GM23338 (cell line): ENCODE results near the gene ZMYM5. TPM values are rescaled to one million over a fixed set of nuclear protein-coding genes. Genes with fewer than 3 reads are reported as not detected.

Experiments
- ATAC-seq: fragments of 200-7000 bp; cut with Tn5 transposase; 3 replicates; pipeline ENCODE4 v1.9.1; 2020
- DNase-seq: peaks from one replicate; pipeline ENCODE4 v3.0.0-alpha.2; 2015; ENCODE audit warnings: low spot score
- H2AFZ ChIP-seq: fragments of 200-600 bp; sonication (generic); 2 replicates; pipeline ENCODE4 v1.8.0; 2016; ENCODE audit warnings: antibody characterized with exemption, mild to moderate bottlenecking, moderate library complexity
- H3F3A ChIP-seq: fragments of 200-600 bp; sonication (generic); replicated peaks from 2 replicates; pipeline ENCODE4 v1.8.0; 2017; ENCODE audit warnings: antibody characterized with exemption, mixed run types, low read depth
- H3K27ac ChIP-seq: fragments of 200-600 bp; sonication (generic); 2 replicates; pipeline ENCODE4 v1.6.1; 2016; ENCODE audit warnings: low read depth
- H3K27me3 ChIP-seq: fragments of 200-600 bp; sonication (generic); 2 replicates; pipeline ENCODE4 v1.8.0; 2016; ENCODE audit warnings: mild to moderate bottlenecking, mixed run types, moderate library complexity; ENCODE audit not compliant: insufficient read depth
- H3K36me3 ChIP-seq: fragments of 200-600 bp; sonication (generic); 2 replicates; pipeline ENCODE4 v1.8.0; 2016; ENCODE audit warnings: mild to moderate bottlenecking; ENCODE audit not compliant: insufficient read depth
- H3K4me1 ChIP-seq: fragments of 200-600 bp; sonication (generic); 2 replicates; pipeline ENCODE4 v1.8.0; 2016; ENCODE audit warnings: mild to moderate bottlenecking, moderate library complexity; ENCODE audit not compliant: insufficient read depth
- H3K4me2 ChIP-seq: fragments of 200-600 bp; sonication (generic); 2 replicates; pipeline ENCODE4 v1.7.1; 2017; ENCODE audit warnings: mixed run types
- H3K4me3 ChIP-seq: fragments of 200-600 bp; sonication (generic); 2 replicates; pipeline ENCODE4 v1.6.1; 2016; ENCODE audit warnings: mixed run types
- H3K79me2 ChIP-seq: fragments of 200-600 bp; sonication (generic); replicated peaks from 2 replicates; pipeline ENCODE4 v1.8.0; 2017; ENCODE audit warnings: mild to moderate bottlenecking; ENCODE audit not compliant: insufficient read depth
- H3K9me2 ChIP-seq: fragments of 200-600 bp; sonication (generic); 2 replicates; pipeline ENCODE4 v1.8.0; 2017; ENCODE audit not compliant: insufficient read depth
- H4K20me1 ChIP-seq: fragments of 200-600 bp; sonication (generic); replicated peaks from 2 replicates; pipeline ENCODE4 v1.8.0; 2017; ENCODE audit warnings: mild to moderate bottlenecking; ENCODE audit not compliant: insufficient read depth
- H3K27ac Mint-ChIP-seq: 2 replicates; pipeline ENCODE4 v1.8.0; 2020; ENCODE audit warnings: inconsistent platforms, mild to moderate bottlenecking, moderate library complexity, mixed read lengths
- H3K27me3 Mint-ChIP-seq: 3 replicates; pipeline ENCODE4 v1.8.0; 2022; ENCODE audit warnings: low read depth, mild to moderate bottlenecking, moderate library complexity, mixed read lengths, inconsistent platforms; ENCODE audit not compliant: insufficient read depth, poor library complexity
- H3K36me3 Mint-ChIP-seq: 3 replicates; pipeline ENCODE4 v1.8.0; 2021; ENCODE audit warnings: low read depth, mild to moderate bottlenecking, inconsistent platforms, moderate library complexity, mixed read lengths
- H3K4me1 Mint-ChIP-seq: 3 replicates; pipeline ENCODE4 v1.8.0; 2020; ENCODE audit warnings: mild to moderate bottlenecking, inconsistent platforms, mixed read lengths
- H3K4me3 Mint-ChIP-seq: 3 replicates; pipeline ENCODE4 v1.8.0; 2021; ENCODE audit warnings: moderate library complexity, mild to moderate bottlenecking, inconsistent platforms, mixed read lengths
- H3K9me3 Mint-ChIP-seq: 3 replicates; pipeline ENCODE4 v1.8.0; 2020; ENCODE audit warnings: moderate library complexity, mild to moderate bottlenecking, inconsistent platforms, mixed read lengths
- CREB1 ChIP-seq: fragments of 250-450 bp; sonication (Bioruptor Pico); IDR thresholded peaks from 2 replicates; pipeline ENCODE4 v1.5.0; 2020; ENCODE audit warnings: low read depth, mild to moderate bottlenecking, moderate library complexity
- CTCF ChIP-seq, 2 experiments: fragments of 200-600 bp in 1 of 2; sonication (generic) in 1 of 2; conservative IDR thresholded peaks; 2 replicates each; pipeline versions ENCODE4 v1.5.1 to v1.6.1; 2016 to 2017; ENCODE audit warnings: antibody characterized with exemption in 2 of 2, low read depth in 2 of 2, mild to moderate bottlenecking in 2 of 2, moderate library complexity in 1 of 2
- ETS1 ChIP-seq: IDR thresholded peaks from 2 replicates; pipeline ENCODE4 v1.6.1; 2016; ENCODE audit warnings: antibody characterized with exemption
- EZH2 ChIP-seq: fragments of 200-600 bp; sonication (generic); IDR thresholded peaks from one replicate; pipeline ENCODE4 v1.8.0; 2017; ENCODE audit warnings: antibody characterized with exemption, mild to moderate bottlenecking, low read depth; ENCODE audit not compliant: unreplicated experiment
- NANOG ChIP-seq: IDR thresholded peaks from 2 replicates; pipeline ENCODE4 v1.6.1; 2016; ENCODE audit warnings: antibody characterized with exemption, borderline replicate concordance
- POLR2AphosphoS5 ChIP-seq: IDR thresholded peaks from 2 replicates; pipeline ENCODE4 v1.6.1; 2016; ENCODE audit warnings: antibody characterized with exemption, low read depth
- REST ChIP-seq: IDR thresholded peaks from one replicate; pipeline ENCODE4 v1.6.1; 2018; ENCODE audit warnings: antibody characterized with exemption; ENCODE audit not compliant: unreplicated experiment
- STAT1 ChIP-seq: IDR thresholded peaks from one replicate; pipeline ENCODE4 v1.6.1; 2016; ENCODE audit warnings: antibody characterized with exemption; ENCODE audit not compliant: unreplicated experiment
- polyA plus RNA-seq: library from polyadenylated mRNA; unstranded; fragments of >200 nt; fragmentation: Nextera tagmentation; extraction: Ambion mirVana; gene quantifications from 2 replicates; pipeline ENCODE4 v1.2.1, GENCODE V29; 2016
- total RNA-seq: library from RNA; depleted of rRNA; stranded (reverse); fragments of >200 nt; shearing (Covaris generic); gene quantifications from 2 replicates; pipeline ENCODE4 v1.2.3, GENCODE V29; 2014

Gene ZMYM5
- total and polyA plus RNA-seq, 2 experiments from 2014 or later = 11.2 to 17.2 TPM

GRCh38 chr13:19822673-19823072 is 40.8 kb downstream of the ZMYM5 start:
- Histone ChIP-seq H3K4me2 (no peak overlapping the region), H3K27me3 (no peaks in the 10 kb centered on the region), H2AFZ (no peak overlapping the region), H3K27ac (no peak overlapping the region; the same call in 1 of the 2 replicates), H3K36me3 (no peaks in the 10 kb centered on the region), H3K9me2 (no peaks in the 10 kb centered on the region), H3K79me2 (no peaks in the 10 kb centered on the region), H4K20me1 (peaks cover 4% of the 10 kb centered on the region; the same call in 1 of the 2 replicates), H3F3A (0 out of 2 replicates have a peak, but pooled peaks cover 4% of the 10 kb centered on the region), H3K4me1 (no peaks in the 10 kb centered on the region), H3K4me3 (no peak overlapping the region)
- H3K4me3 Mint-ChIP-seq = no peak overlapping the region
- H3K27ac Mint-ChIP-seq = no peak overlapping the region
- H3K36me3 Mint-ChIP-seq = peaks cover 50% of the 10 kb centered on the region
- DNase-seq (no peak), ATAC-seq (no peak)
- H3K27me3 Mint-ChIP-seq = no peaks in the 10 kb centered on the region
- H3K4me1 Mint-ChIP-seq = peaks cover 8% of the 10 kb centered on the region; the same call in 2 of the 3 replicates
- TF ChIP-seq EZH2 (no peak), REST (no peak), POLR2AphosphoS5 (no peak), ETS1 (no peak), STAT1 (no peak), CTCF (conservative IDR thresholded peaks at IDR 0.05; ENCODE audit: low read depth in 2 of 2) (no peak)
- peaks cover 9% of the 10 kb centered on the region; the same call in 2 of the 3 replicates for H3K9me3 Mint-ChIP-seq

- no peaks in the 10 kb centered on the region for H3K27me3 ChIP-seq
- Mint-ChIP-seq H3K36me3 (peaks cover 18% of the 10 kb centered on the region), H3K27me3 (peaks cover 2% of the 10 kb centered on the region), H3K27ac (no peak overlapping the region), H3K4me3 (no peak overlapping the region), H3K9me3 (peaks cover 9% of the 10 kb centered on the region; the same call in 2 of the 3 replicates), H3K4me1 (peaks cover 9% of the 10 kb centered on the region; the same call in 2 of the 3 replicates)
- H3K9me2 ChIP-seq = no peaks in the 10 kb centered on the region
- DNase-seq (peak; percentile 92), ATAC-seq (peak; percentile 99)
- no peak overlapping the region for H2AFZ ChIP-seq
- no peaks in the 10 kb centered on the region for H3K4me1 ChIP-seq
- 0 out of 2 replicates have a peak, but pooled peaks cover 5% of the 10 kb centered on the region for H3F3A ChIP-seq
- H4K20me1 ChIP-seq = peaks cover 6% of the 10 kb centered on the region; the same call in 1 of the 2 replicates
- no peaks in the 10 kb centered on the region for H3K36me3 ChIP-seq
- no peak overlapping the region for H3K4me2 ChIP-seq
- H3K4me3 ChIP-seq = no peak overlapping the region
- no peak overlapping the region for H3K27ac ChIP-seq
- no peaks in the 10 kb centered on the region for H3K79me2 ChIP-seq
- TF ChIP-seq STAT1 = no peak
- no peak for TF ChIP-seq NANOG
- TF ChIP-seq CREB1 = peak; percentile 46; the same call in 1 of the 2 replicates
- peak; percentile 90 to 92 for TF ChIP-seq CTCF (conservative IDR thresholded peaks at IDR 0.05; ENCODE audit: low read depth in 2 of 2)
- no peak for TF ChIP-seq EZH2
Observed at GRCh38 chr13:19818223-19818842, 45.1 kb downstream of the ZMYM5 start.
